HG03095 (cell line): Measurements from ENCODE around the gene SMARCA2.

Experiments
- ATAC-seq: cut with Tn5 transposase; IDR thresholded peaks from one replicate; pipeline ENCODE4 v1.9.1; 2021; ENCODE audit warnings: moderate library complexity; ENCODE audit not compliant: unreplicated experiment

SMARCA2 gene

GRCh38 chr9:2164268-2164667, 149.1 kb downstream of the SMARCA2 start:
- ATAC-seq: no peak

- ATAC-seq: no peak
These were observed 151.1 kb downstream of the SMARCA2 start for GRCh38 chr9:2166203-2166602.

DNA sequence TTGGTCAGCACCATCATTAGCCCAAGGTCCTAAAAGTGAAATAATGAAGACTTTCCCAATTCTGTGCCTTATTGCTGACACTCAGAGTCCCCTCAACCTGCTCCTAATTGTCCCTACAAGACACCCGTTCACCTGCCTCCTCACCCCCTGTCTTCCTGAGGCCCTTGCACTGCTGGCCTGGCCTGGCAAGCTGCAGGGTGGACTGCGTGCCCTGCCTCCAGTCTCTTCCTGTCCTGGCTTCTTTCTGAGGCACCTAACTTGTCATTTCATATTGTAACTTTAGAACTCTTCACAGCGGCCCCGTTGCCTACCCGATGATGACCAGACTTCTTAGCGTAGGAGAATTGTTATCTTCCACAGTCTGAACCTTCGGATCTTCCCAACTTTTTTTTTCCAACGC, 153.9 kb downstream of the SMARCA2 start:
- no peak for ATAC-seq

GRCh38 chr9:2170722-2171121, 155.6 kb downstream of the SMARCA2 start:
- no peak for ATAC-seq

- ATAC-seq: no peak
These were observed 158.0 kb downstream of the SMARCA2 start for GRCh38 chr9:2173170-2173569.

- ATAC-seq: no peak
These were observed 158.7 kb downstream of the SMARCA2 start for GRCh38 chr9:2173861-2174260.

GRCh38 chr9:2174306-2174705, 159.2 kb downstream of the SMARCA2 start:
- ATAC-seq: no peak

GRCh38 chr9:2174911-2175310, 159.8 kb downstream of the SMARCA2 start:
- no peak for ATAC-seq

GRCh38 chr9:2177121-2177520, 162.0 kb downstream of the SMARCA2 start:
- no peak for ATAC-seq

DNA sequence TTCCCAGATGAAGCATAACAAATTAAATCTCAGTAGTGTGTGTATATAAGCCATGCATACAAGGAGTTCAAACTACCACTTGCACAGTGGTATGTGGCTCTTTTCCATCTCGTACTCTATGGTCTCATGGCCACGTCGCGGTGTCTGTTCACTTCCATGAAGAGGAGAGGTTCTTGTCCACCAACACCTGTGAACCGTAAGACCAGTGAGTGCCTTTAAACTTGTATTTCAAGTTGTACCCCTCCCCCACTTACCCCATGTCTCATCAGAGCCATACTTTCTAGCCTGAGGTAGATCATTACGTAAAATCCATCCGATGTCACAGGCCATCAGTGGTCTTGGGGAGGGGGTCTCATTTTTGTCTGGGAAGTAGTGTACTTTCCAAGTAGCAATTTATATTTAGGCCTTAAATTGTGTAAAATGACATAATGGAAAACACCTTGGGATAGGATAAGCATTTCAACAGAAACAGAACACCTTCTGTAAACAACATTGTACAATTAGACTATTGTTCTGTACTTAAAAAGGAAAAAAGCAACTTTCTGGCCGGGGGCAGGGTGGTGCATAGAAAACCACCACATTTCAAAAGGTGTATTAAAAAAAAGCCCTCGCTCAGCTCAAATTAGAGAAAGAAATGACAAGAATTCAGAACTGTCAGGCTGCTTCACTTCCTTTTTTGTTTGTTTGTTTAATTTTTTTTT, 163.0 kb downstream of the SMARCA2 start:
- no peak for ATAC-seq

GRCh38 chr9:2179567-2179966, 164.4 kb downstream of the SMARCA2 start:
- ATAC-seq: no peak

DNA sequence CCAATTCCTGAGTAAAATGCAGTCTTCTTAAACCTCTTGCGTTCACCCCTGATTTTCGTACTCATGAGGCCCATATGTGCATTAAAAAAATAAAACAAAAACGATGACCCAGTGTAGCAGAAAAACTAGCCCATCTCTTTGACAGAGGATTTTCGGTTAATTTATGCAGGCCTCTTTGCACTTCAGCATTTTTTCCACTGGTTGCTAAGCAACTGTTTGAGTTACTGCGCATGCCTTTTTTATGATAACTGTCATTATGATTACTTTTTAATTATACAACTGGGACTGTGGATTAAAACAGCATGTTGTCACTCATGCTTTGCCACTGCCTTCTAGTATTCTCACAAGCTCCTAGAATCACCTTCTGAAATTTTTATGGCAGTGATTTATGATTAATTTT, 165.0 kb downstream of the SMARCA2 start:
- ATAC-seq: no peak

GRCh38 chr9:2180704-2181103, 165.6 kb downstream of the SMARCA2 start:
- no peak for ATAC-seq

DNA sequence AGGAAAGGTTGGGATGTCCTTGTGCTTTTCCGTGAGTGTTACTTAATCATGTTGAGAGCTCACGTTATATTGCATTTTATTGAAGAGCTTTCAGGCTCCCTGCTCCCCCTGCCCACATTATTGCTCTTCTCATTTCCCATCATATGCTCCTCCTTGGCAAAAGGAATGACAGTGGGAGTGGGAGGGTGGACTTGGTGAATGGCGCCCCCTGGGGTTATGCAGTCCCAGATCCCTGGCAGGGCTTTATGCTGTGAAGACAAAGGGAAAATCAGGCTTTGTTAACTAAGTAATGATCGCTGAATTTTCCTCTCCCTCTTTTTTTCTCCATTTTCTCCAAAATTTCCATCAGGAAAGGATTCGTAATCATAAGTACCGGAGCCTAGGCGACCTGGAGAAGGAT, 166.6 kb downstream of the SMARCA2 start:
- ATAC-seq: no peak

DNA sequence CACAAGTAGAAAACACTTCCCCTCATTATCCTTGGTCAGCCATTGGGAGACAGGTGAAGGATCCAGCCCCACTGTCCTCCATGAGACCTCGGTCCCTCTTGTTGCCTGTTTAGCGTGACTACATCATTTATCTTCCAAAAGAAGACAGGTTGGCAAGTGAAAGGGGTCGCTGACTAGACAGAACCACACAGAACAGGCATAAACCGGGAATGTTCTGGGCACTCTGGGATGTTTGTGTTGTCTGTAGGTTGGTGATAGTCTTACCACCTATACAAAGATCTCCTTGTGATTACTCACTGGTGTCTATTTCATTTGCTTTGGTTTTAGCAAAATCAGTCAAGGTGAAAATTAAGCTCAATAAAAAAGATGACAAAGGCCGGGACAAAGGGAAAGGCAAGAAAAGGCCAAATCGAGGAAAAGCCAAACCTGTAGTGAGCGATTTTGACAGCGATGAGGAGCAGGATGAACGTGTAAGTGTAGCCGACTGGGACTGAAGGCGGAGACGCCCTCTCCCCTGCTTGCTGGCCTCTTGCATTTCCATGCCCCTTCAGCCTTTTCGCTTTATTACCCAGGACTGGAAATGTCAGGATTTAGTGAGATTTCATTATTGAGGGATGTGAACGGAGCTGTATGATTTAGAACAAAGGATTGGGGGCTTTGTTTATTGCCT, 175.9 kb downstream of the SMARCA2 start:
- ATAC-seq: no peak

GRCh38 chr9:2191609-2191972, 176.4 kb downstream of the SMARCA2 start:
- ATAC-seq: no peak

GRCh38 chr9:2192356-2192979, 177.3 kb downstream of the SMARCA2 start:
- ATAC-seq: no peak

DNA sequence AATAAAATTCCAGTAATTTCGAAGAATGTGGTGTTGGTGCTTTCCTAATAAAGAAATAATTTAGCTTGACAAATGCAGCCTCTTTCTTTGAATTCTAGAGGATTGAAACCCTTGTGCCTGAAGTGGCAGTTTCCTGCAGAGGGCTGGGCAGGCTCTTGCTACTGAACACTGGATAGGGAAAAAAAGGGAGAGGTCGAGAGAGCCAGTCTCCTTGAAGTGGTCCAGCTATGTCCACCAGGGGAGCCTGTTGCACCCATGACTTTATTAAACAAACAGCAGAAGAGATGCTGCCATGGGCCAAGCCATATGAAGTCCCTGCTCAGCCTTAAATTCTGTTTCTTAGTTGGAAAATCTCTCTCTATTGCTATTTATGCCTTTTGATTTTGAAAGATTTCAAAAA, 178.4 kb downstream of the SMARCA2 start:
- ATAC-seq: no peak

DNA sequence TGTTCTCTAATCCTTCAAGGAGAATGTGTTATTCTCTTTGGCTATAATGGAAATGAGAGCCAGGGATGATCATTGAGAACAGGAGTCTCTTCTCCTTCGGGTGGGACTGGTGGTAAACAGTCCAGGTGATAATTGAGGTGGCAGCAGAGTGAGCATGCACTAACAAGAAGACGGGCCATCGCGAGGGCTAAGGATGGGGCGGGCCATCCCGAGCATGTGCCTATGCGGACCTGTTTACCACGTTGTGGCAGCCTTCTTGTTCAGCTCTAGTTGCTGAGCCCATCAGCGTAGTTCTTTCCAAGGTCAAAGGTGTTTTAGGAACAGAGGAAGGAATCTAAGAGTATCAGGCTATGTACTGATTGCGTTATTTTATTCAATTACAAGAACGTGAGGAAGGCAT, 180.1 kb downstream of the SMARCA2 start:
- ATAC-seq: no peak

- no peak for ATAC-seq
These were observed 181.6 kb downstream of the SMARCA2 start for GRCh38 chr9:2196757-2197156.

- ATAC-seq: no peak
These were observed 183.9 kb downstream of the SMARCA2 start for GRCh38 chr9:2198956-2199635.
